GM12872 (cell line): ENCODE measurements around the gene FCSK.
A peak's percentile ranks its signal among the peaks of the same experiment; 100 is the strongest.

Source experiments
- CTCF ChIP-seq: IDR thresholded peaks from 3 replicates; pipeline ENCODE4 v1.5.1; 2011; ENCODE audit warnings: low read depth, mild to moderate bottlenecking, low read length, moderate library complexity; ENCODE audit not compliant: insufficient read depth

FCSK gene

GRCh38 chr16:70441406-70441990 is 12.9 kb upstream of the FCSK start:
- no peak for TF ChIP-seq CTCF

- no peak for TF ChIP-seq CTCF
Observed at GRCh38 chr16:70442344-70442743, 12.1 kb upstream of the FCSK start.

GRCh38 chr16:70444249-70445063 is 9.9 kb upstream of the FCSK start:
- TF ChIP-seq CTCF, result no peak

- no peak for TF ChIP-seq CTCF
Observed at GRCh38 chr16:70448075-70448474, 6.3 kb upstream of the FCSK start.

GRCh38 chr16:70453117-70453891 is 1.1 kb upstream of the FCSK start:
- no peak for TF ChIP-seq CTCF

- TF ChIP-seq CTCF, result no peak
Observed at GRCh38 chr16:70453892-70454221, 538 bp upstream of the FCSK start.

GRCh38 chr16:70455910-70456309 is 1.5 kb downstream of the FCSK start:
- TF ChIP-seq CTCF, result 0 out of 3 replicates have a peak, but pooled peaks have one; percentile 20
